Stimulated activated naive CD8-positive, alpha-beta T cell treated with anti-CD3 and anti-CD28 coated beads, Interleukin-15, Interleukin-2, amounts not matched to agents 100 U/mL and 50 U/mL, for 24 hours (primary cell): ENCODE data around the gene ZMYM4.
"Not testable (repeated sequence)": the region's sequence is repeated elsewhere in the genome, so short reads cannot be mapped to it uniquely, and the experiment has no call there.

Experiments
- ATAC-seq: fragments of 150-1000 bp; cut with Tn5 transposase; one replicate; pipeline ENCODE4 v1.10.0; 2021
- DNase-seq: peaks from one replicate; pipeline ENCODE4 v3.0.0; 2021

ZMYM4 gene

DNA sequence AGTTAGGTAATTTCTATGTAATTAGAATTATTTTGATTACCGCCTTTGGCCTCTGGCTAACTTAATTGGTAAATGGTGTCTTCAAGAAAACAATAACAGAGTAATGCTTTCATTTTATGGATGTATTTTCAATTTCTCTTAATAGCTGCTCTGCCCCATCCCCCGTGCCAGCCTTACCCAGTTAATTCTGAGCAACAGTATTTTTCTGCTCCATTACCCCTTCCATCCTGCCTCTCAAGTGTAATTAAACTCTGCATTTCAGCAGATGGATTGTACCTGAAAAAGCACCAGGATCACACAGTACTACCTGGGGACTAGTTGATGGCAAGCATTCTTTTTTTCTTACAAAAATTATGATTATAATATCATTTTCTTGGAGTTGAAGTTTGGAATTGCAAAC is 184.5 kb downstream of the ZMYM4 start:
- DNase-seq (no peak), ATAC-seq (no peak)

DNA sequence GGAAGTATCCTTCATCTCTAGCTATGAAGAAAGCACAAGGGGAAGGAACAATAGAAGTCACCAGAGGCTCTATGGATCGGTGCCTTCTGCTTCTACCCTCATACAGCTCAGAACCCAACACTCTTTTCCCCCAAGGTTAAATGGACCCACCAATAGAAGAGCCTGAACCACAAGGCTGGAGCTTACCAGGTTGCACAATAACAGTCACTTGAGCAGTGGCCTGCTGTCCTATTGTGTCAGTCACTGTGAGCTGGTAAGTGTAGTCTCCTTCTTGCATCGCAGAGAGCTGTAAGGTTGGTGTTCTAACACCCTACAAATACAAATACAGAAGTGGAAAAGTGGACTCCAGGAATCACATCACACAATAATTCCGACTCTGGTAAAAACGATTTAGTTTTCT is 185.7 kb downstream of the ZMYM4 start:
- DNase-seq (no peak), ATAC-seq (no peak)

DNA sequence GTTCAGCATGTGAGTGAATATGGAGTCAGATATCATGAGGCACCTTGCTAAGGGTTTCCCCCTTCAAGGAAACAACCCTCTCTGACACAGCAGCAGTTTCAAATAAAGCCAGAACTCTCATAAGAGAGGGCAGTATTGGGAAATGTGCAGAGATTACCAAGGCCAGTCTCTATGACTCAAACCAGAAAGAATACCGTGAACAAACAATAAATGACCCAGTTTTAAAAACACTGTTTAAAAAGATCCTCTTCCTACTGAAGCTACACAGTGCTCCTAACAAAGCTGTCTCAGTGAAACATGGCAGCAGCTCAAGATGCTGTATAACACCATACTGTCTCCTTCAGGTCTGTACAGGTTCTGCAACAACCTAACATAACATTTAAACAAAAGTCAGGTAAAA is 186.1 kb downstream of the ZMYM4 start:
- DNase-seq (no peak), ATAC-seq (peak; percentile 66)

DNA sequence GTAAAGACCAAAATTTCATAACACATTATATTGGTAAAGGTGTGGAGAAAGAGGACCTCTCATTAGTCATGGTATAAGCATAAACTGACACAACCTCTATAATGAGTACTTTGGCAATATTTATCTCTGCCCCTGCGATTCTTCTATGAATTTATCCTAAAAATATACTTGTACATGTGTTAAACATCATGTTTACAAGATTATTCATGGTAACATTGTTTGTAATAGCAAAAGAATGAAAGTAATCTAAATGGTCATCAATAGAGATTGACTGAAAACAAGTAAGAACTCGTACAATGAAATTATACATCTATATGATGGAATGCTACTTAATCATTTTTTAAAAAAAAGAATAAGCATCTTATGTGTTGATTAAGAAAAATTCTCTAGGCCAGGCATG is 192.3 kb downstream of the ZMYM4 start:
- no peak for DNase-seq
- ATAC-seq: no peak

DNA sequence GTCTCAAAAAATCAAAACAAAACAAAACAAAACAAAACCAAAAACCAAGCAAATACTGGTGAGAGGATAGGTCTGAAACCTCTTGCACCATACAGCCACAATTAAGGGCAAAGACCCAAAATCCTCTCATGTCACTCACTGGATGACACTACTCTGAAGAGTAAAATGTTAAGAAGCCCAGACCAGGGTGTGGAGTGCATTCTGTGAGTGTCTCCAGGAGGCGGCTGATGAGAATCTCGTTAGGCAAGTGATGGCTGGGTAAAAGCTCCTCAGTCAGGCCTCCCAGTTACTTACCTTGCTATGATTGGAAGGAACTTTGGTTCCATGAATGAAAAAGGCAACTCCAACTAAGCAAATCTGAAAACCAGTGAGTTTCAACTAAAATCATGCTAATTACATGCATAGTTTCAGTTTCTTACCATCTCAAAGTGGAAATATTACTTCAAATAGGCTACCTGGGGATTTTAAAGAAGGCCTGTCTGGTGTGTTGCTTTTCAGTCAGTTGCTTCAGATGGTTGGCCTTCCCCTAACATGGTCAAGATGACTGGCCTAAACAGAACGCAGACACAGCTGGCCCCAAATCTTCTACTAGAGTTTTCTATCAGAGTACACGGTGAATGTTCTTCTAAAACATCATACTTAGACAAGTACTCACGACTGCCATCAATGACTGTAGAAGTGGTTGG is 193.6 kb downstream of the ZMYM4 start:
- no peak for DNase-seq
- no peak for ATAC-seq

DNA sequence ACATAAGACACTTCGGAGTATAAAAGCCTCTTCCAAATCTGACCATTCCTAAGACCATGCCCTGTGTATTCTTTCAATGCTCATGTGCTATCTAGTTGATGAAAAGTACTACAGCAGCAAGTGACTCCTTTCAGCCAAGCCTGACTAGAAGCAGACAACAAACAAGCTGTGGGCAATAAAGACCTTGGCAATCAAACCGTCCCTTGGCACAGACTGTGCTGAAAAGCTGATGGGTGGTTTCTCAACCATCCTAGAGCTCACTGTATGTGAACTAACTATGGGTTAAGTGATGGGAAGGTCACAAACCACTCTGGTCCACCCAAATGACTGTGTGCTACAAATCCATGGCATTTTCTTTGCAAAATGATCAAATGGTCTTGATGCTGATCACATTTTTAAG is 194.7 kb downstream of the ZMYM4 start:
- ATAC-seq (no peak), DNase-seq (no peak)

DNA sequence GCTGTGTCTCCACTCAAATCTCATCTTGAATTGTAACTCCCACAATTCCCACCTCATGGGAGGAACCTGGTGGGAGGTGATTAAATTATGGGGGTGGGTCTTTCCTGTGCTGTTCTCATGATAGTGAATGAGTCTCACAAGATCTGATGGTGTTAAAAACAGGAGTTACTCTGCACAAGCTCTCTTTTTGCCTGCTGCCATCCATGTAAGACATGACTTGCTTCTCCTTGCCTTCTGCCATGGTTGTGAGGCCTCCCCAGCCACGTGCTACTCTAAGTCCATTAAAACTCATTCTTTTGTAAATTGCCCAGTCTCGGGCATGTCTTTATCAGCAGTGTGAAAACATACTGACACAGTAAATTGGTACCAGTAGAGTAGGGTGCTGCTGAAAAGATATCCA is 195.2 kb downstream of the ZMYM4 start:
- ATAC-seq, DNase-seq: not testable (repeated sequence)

DNA sequence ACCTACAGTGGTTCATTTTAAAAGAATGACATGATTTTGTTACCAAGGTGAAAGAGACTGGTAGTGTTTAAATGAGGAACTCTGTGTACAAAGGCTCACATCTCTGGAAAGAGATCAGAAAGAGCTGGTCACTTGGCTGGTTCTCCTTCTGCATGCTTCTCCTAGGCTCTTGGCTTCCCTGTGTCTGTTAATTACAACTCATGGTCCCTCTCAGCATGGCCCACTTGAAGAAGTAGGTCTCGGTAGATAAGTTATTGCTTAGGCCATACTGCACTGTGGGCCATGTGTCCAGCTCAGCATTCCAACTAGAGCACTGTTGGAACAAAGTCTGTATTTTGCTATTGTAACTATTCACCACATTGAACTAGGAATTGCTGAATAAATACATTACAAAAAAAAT is 197.6 kb downstream of the ZMYM4 start:
- DNase-seq: no peak
- no peak for ATAC-seq

DNA sequence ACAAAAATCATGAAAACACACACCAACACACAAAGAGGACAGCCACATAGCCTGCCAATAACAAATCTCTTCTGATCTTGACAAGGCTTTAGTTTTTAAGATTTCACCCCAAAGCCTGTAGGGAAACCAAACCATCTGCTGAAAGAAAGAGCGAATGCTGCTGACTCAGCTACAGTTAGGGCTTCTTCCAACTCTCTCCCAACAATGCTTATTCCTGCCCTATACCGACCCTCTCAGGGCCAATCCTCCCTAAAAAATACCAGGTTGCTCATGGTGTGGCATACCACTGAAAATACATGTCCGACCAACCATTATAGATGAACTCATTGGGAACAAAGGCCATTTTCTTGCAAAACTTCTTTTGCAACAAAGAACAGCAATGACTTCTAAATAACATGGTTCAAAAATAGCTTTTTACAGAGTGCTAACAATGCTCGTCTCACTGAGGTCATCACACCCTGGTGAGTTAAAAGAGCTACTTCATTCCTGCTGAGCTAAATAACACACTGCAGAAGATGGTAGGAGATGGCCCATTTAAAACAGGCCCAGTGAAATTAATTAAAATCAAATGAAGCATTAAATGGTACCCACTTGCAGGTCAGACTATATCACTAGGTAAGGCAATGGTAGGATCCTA is 202.6 kb downstream of the ZMYM4 start:
- DNase-seq: no peak

More for the DNA sequence above, 202.6 kb downstream of the ZMYM4 start:
- no peak for ATAC-seq
